HFF-Myc (cell line): ENCODE results near the gene RND2.

Experiments used
- DNase-seq: peaks from one replicate; pipeline ENCODE4 v3.0.0-alpha.2; 2011; ENCODE audit warnings: low read depth; ENCODE audit errors: extremely low read depth
- H3K4me3 ChIP-seq: replicated peaks from 2 replicates; pipeline ENCODE4 v1.5.1; 2011; ENCODE audit warnings: low read depth, mild to moderate bottlenecking, control low read depth, low read length
- TF ChIP-seq, protein P1 (sequence below): IDR thresholded peaks from 2 replicates; pipeline ENCODE4 v1.5.1; 2012; ENCODE audit warnings: mild to moderate bottlenecking, low read depth, low read length, control low read depth; ENCODE audit errors: missing control alignments

The RND2 gene

DNA sequence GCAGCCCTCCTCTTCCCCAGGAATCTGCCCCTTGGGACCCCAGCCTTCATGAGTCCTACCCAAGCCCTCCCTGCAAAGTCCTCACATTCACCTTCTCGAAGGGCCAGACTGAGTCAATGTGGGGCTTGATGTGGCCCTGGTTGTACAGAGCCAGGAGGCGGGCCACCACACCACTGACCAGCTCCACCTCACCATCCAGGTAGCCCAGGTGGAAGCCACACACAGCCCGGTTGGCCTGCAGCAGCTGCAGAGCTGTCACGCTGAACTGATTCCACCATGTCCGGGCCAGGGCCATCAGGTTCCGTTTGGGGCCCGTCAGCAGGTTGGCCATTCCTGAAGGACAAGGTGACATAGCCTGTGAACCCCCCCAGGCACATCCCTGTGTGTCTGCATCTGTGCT lies 8.8 kb upstream of the RND2 start:
- no peak overlapping the region for H3K4me3 ChIP-seq
- no peak for DNase-seq
- TF ChIP-seq, protein P1, sequence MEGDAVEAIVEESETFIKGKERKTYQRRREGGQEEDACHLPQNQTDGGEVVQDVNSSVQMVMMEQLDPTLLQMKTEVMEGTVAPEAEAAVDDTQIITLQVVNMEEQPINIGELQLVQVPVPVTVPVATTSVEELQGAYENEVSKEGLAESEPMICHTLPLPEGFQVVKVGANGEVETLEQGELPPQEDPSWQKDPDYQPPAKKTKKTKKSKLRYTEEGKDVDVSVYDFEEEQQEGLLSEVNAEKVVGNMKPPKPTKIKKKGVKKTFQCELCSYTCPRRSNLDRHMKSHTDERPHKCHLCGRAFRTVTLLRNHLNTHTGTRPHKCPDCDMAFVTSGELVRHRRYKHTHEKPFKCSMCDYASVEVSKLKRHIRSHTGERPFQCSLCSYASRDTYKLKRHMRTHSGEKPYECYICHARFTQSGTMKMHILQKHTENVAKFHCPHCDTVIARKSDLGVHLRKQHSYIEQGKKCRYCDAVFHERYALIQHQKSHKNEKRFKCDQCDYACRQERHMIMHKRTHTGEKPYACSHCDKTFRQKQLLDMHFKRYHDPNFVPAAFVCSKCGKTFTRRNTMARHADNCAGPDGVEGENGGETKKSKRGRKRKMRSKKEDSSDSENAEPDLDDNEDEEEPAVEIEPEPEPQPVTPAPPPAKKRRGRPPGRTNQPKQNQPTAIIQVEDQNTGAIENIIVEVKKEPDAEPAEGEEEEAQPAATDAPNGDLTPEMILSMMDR: no peak

DNA sequence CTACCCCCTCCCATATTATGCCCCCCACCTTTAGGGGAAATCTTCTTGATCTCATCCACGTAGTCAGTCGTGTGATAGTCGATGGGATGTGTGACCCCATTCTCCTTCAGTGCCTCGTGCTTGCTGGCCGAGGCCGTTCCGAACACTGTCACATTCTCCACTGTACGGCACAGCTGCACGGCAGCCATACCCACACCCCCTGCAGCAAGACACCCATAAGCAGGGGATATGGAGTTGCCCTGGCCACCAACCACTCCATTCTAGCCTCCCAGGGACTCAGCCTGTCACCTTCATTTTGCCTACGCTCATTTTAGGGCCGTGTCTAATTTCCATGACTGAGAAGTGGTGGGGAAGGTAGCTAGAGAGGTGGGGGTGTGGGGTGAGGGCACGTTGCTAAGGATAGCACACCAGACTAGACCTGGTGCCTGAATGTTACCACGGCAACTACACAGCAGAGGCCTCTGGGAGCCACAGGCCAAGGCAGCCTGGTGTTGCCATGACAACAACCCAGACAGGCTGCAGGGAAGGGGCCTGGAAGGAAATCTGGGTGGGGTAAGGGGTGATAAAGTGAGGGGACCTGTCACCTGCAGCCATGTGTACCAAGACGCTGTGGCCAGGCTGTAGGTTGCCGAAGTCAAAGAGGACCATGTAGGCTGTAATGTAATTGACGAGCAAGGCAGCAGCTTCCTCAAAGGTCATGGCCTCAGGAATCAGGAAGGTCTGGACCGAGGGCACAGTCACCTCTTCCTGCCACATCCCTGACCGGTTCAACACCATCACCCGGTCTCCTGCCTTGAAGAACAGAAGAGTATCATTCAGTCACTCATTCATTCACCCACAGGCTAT lies 6.8 kb upstream of the RND2 start:
- no peak for DNase-seq
- no peak overlapping the region for H3K4me3 ChIP-seq
- TF ChIP-seq, protein P1: no peak

DNA sequence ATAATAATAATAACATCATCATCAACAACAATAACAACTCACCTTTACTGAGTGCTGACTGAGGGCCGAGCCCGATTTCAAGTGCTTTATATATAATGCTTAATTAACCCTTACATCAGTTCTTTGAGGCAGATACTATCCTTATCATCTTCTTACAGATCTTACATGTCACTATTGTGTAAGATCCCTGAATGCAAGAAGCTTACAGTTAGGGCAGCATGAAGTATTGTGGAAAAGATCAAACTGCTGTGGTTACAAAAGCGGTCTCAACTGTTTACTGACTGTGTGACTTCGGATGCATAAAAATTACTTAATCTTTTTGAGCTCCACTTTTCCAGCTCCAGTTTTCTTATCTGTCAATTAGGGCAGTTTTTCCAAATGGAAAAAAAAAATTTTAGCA lies 6.1 kb upstream of the RND2 start:
- DNase-seq: no peak

DNA sequence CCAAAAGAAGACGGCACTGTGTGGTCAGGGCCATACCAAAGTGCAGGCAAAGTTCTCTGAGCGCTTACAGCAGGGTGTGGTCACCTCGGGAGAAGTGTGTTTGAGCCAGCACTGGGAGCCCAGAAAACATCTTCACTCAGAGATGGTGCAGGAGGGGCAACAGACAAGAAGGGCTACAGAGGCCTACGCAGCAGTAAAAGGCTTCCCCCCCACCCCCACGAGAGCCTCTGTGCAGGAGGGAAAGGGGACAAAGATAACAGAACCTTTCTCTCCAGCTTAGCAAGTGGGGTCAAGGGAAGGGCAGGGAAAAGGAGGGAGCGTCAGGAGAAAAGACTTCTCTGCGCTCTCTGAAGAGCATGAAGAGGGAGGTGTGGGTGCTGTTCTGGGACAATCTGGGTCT lies 5.6 kb upstream of the RND2 start:
- no peak for DNase-seq
- no peak overlapping the region for H3K4me3 ChIP-seq
- TF ChIP-seq, protein P1: no peak

More for the DNA sequence above, 6.1 kb upstream of the RND2 start:
- TF ChIP-seq, protein P1: no peak
- no peak overlapping the region for H3K4me3 ChIP-seq

DNA sequence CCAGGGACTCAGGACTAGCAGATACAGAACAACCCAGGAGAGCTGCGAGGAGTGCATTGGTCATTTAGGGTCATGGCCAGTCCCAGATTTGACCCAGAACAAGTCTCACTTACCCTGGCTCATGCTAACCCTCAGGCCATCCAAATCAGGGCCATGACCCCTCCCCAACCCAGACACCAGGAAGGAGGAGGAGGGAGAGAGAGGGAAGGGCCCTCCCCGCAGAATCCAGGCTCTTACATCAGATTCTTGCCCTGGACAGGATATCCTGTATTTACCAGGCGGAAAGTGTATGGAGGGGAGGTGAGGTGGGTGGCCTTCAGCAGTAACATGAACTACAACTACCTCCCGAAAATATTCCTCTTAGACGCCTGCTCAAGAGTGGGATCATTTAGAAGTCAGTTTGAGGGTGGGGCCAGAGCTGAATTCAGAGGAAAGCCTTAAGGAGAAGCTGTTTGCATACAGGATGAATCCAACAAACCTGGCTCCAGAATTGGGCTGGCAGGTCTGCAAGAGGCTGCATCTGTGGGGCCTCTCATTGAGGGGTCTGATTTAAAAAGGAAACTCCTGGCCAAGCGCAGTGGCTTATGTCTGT lies 4.9 kb upstream of the RND2 start:
- TF ChIP-seq, protein P1: no peak
- no peak overlapping the region for H3K4me3 ChIP-seq
- no peak for DNase-seq

DNA sequence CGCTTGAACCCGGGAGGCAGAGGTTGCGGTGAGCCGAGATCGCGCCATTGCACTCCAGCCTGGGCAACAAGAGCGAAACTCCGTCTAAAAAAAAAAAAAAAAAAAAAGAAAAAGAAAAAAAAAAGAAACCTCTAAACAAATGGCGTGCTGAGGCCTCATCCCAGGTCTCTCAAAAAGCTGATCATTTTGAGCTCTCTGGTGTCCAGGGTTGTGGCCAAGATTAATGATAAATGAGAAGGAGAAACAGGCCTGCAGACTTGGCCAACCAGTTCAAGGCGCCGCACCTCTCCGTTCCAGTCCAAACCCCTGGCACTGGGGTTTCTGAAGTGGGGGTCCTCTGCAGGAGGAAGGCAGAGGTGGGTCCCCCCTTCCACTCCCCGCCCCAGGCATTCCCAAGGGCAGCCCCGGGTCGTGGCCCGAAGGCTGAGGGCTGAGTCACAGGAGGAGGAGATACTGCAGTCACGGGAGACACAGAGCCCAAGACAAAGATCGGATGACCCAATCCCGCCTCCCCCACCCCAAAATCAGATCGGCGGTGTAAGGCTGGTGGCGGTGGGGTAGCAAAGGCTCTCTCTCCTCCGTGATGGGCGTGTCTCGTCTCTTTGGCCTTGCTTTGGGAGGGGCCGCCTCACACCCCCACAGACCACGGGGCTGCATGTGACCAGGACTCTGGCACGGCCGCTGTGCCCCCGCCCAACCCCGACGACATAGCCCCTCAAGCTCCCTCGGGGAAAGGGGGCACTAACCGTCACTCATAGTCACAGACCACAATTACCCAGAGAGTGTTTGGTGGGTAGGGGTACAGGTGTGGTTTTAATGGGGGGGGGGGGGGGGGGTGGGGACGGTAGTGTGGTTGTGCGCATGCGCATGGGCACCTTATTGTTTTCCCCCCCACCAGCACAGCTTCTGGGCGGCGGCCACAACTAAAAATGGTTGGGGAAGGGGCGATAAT lies 4.0 kb upstream of the RND2 start:
- TF ChIP-seq, protein P1: no peak
- no peak for DNase-seq
- peak overlapping the region; percentile 97 for H3K4me3 ChIP-seq
